ENCODE data around the gene FAS.

FAS gene

GRCh38 chr10:89062861-89063260, 72.3 kb downstream of the FAS start:
- TF ChIP-seq EGR1 (IDR thresholded peaks at IDR 0.05) (no peak), CREB1 (IDR thresholded peaks at IDR 0.05; ENCODE audit: low read depth) (no peak), RAD21 (IDR thresholded peaks at IDR 0.05; ENCODE audit: low read depth) (no peak), EP300 (IDR thresholded peaks at IDR 0.05; ENCODE audit: borderline replicate concordance) (no peak), CEBPB (IDR thresholded peaks at IDR 0.05) (no peak), TEAD4 (IDR thresholded peaks at IDR 0.05) (no peak), FOXM1 (IDR thresholded peaks at IDR 0.05; ENCODE audit: borderline replicate concordance, low read depth) (no peak), TAF1 (IDR thresholded peaks at IDR 0.05; ENCODE audit: low read depth) (no peak), NFIC (IDR thresholded peaks at IDR 0.05) (no peak), YY1 (IDR thresholded peaks at IDR 0.05; ENCODE audit: low read depth) (no peak), TCF12 (IDR thresholded peaks at IDR 0.05; ENCODE audit: low read depth) (no peak), ZBTB7A (IDR thresholded peaks at IDR 0.05; ENCODE audit: low read depth) (no peak)
- TF ChIP-seq, protein P1, sequence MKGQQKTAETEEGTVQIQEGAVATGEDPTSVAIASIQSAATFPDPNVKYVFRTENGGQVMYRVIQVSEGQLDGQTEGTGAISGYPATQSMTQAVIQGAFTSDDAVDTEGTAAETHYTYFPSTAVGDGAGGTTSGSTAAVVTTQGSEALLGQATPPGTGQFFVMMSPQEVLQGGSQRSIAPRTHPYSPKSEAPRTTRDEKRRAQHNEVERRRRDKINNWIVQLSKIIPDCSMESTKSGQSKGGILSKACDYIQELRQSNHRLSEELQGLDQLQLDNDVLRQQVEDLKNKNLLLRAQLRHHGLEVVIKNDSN (IDR thresholded peaks at IDR 0.05), result no peak
- TF ChIP-seq, protein P2, sequence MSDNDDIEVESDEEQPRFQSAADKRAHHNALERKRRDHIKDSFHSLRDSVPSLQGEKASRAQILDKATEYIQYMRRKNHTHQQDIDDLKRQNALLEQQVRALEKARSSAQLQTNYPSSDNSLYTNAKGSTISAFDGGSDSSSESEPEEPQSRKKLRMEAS (IDR thresholded peaks at IDR 0.05), result no peak
- TF ChIP-seq, protein P3, sequence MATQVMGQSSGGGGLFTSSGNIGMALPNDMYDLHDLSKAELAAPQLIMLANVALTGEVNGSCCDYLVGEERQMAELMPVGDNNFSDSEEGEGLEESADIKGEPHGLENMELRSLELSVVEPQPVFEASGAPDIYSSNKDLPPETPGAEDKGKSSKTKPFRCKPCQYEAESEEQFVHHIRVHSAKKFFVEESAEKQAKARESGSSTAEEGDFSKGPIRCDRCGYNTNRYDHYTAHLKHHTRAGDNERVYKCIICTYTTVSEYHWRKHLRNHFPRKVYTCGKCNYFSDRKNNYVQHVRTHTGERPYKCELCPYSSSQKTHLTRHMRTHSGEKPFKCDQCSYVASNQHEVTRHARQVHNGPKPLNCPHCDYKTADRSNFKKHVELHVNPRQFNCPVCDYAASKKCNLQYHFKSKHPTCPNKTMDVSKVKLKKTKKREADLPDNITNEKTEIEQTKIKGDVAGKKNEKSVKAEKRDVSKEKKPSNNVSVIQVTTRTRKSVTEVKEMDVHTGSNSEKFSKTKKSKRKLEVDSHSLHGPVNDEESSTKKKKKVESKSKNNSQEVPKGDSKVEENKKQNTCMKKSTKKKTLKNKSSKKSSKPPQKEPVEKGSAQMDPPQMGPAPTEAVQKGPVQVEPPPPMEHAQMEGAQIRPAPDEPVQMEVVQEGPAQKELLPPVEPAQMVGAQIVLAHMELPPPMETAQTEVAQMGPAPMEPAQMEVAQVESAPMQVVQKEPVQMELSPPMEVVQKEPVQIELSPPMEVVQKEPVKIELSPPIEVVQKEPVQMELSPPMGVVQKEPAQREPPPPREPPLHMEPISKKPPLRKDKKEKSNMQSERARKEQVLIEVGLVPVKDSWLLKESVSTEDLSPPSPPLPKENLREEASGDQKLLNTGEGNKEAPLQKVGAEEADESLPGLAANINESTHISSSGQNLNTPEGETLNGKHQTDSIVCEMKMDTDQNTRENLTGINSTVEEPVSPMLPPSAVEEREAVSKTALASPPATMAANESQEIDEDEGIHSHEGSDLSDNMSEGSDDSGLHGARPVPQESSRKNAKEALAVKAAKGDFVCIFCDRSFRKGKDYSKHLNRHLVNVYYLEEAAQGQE (IDR thresholded peaks at IDR 0.05; ENCODE audit: low read depth), result no peak

GRCh38 chr10:89063465-89063864, 72.9 kb downstream of the FAS start:
- TF ChIP-seq NFIC (IDR thresholded peaks at IDR 0.05) (no peak), CREB1 (IDR thresholded peaks at IDR 0.05; ENCODE audit: low read depth) (no peak), TEAD4 (IDR thresholded peaks at IDR 0.05) (no peak), FOXM1 (IDR thresholded peaks at IDR 0.05; ENCODE audit: borderline replicate concordance, low read depth) (no peak)
- TF ChIP-seq, protein P3 (IDR thresholded peaks at IDR 0.05; ENCODE audit: low read depth), result no peak

- no peak for TF ChIP-seq ZBTB7A (IDR thresholded peaks at IDR 0.05; ENCODE audit: low read depth)
- TF ChIP-seq, protein P1 (IDR thresholded peaks at IDR 0.05), result no peak
- TF ChIP-seq CEBPB (IDR thresholded peaks at IDR 0.05), result no peak
- no peak for TF ChIP-seq YY1 (IDR thresholded peaks at IDR 0.05; ENCODE audit: low read depth)
- TF ChIP-seq CREB1 (IDR thresholded peaks at IDR 0.05; ENCODE audit: low read depth), result no peak
- TF ChIP-seq EP300 (IDR thresholded peaks at IDR 0.05; ENCODE audit: borderline replicate concordance), result no peak
- no peak for TF ChIP-seq TCF12 (IDR thresholded peaks at IDR 0.05; ENCODE audit: low read depth)
- TF ChIP-seq FOXM1 (IDR thresholded peaks at IDR 0.05; ENCODE audit: borderline replicate concordance, low read depth), result no peak
- no peak for TF ChIP-seq TEAD4 (IDR thresholded peaks at IDR 0.05)
- no peak for TF ChIP-seq TAF1 (IDR thresholded peaks at IDR 0.05; ENCODE audit: low read depth)
- TF ChIP-seq, protein P2 (IDR thresholded peaks at IDR 0.05), result no peak
- no peak for TF ChIP-seq EGR1 (IDR thresholded peaks at IDR 0.05)
- no peak for TF ChIP-seq RAD21 (IDR thresholded peaks at IDR 0.05; ENCODE audit: low read depth)
- TF ChIP-seq, protein P3 (IDR thresholded peaks at IDR 0.05; ENCODE audit: low read depth), result no peak
- no peak for TF ChIP-seq NFIC (IDR thresholded peaks at IDR 0.05)
Measured at GRCh38 chr10:89064748-89065147, 74.2 kb downstream of the FAS start.
